ENCODE measurements around the gene GRIK4. TPM values are rescaled to one million over a fixed set of nuclear protein-coding genes. Genes with fewer than 3 reads are reported as not detected.

The GRIK4 gene
- total RNA-seq, 1 donor from 2014 or later: 0.36 TPM

DNA sequence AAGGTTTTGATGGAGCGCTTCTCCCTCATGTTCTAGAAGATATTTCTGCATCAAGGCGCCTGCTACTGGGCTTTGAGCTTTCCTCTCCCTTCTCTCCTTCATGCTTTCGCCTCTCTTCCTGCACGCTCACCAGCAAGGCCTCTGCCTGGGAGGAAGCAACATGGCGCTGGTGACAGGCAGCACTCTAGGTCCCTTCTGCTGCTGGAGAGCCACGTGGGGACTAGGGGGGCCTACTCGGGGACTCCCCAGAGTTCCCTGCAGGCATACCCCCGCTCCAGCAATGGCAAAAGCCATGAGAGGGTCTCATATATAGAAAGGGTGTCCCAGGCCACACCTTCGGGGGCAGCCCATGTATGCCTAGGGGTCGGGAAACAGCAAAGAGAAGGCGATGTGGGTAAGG lies 49.7 kb downstream of the GRIK4 start:
- no peak overlapping the region for H3K27ac ChIP-seq
- peaks cover 33% of the 10 kb centered on the region for H3F3A ChIP-seq (ENCODE audit: low read depth)
- Mint-ChIP-seq H3K9me3 (no peaks in the 10 kb centered on the region), H3K27ac (peak overlapping the region; percentile 78), H3K4me3 (no peak overlapping the region), H3K36me3 (no peaks in the 10 kb centered on the region), H3K4me1 (peaks cover 65% of the 10 kb centered on the region), H3K27me3 (ENCODE audit: insufficient read depth, low read depth) (peaks cover 26% of the 10 kb centered on the region)
- TF ChIP-seq EZH2 (IDR thresholded peaks at IDR 0.05) (no peak), EZH2phosphoT487 (IDR thresholded peaks at IDR 0.05) (no peak)
- TF ChIP-seq, protein P1, sequence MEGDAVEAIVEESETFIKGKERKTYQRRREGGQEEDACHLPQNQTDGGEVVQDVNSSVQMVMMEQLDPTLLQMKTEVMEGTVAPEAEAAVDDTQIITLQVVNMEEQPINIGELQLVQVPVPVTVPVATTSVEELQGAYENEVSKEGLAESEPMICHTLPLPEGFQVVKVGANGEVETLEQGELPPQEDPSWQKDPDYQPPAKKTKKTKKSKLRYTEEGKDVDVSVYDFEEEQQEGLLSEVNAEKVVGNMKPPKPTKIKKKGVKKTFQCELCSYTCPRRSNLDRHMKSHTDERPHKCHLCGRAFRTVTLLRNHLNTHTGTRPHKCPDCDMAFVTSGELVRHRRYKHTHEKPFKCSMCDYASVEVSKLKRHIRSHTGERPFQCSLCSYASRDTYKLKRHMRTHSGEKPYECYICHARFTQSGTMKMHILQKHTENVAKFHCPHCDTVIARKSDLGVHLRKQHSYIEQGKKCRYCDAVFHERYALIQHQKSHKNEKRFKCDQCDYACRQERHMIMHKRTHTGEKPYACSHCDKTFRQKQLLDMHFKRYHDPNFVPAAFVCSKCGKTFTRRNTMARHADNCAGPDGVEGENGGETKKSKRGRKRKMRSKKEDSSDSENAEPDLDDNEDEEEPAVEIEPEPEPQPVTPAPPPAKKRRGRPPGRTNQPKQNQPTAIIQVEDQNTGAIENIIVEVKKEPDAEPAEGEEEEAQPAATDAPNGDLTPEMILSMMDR (IDR thresholded peaks at IDR 0.05): no peak
- no peak overlapping the region for H2AFZ ChIP-seq (replicated peaks)
- H3K27me3 ChIP-seq: peaks cover 51% of the 10 kb centered on the region
- peaks cover 22% of the 10 kb centered on the region for H3K4me1 ChIP-seq
- H3K9ac ChIP-seq: no peak overlapping the region
- peaks cover 11% of the 10 kb centered on the region for H4K20me1 ChIP-seq (ENCODE audit: low read depth)
- no peak overlapping the region for H3K4me2 ChIP-seq
- DNase-seq (ENCODE audit: low spot score): no peak
- no peaks in the 10 kb centered on the region for H3K36me3 ChIP-seq
- no peaks in the 10 kb centered on the region for H3K9me3 ChIP-seq (ENCODE audit: low read depth)
- no peaks in the 10 kb centered on the region for H3K79me2 ChIP-seq (ENCODE audit: low read depth)
- no peak overlapping the region for H3K4me3 ChIP-seq

DNA sequence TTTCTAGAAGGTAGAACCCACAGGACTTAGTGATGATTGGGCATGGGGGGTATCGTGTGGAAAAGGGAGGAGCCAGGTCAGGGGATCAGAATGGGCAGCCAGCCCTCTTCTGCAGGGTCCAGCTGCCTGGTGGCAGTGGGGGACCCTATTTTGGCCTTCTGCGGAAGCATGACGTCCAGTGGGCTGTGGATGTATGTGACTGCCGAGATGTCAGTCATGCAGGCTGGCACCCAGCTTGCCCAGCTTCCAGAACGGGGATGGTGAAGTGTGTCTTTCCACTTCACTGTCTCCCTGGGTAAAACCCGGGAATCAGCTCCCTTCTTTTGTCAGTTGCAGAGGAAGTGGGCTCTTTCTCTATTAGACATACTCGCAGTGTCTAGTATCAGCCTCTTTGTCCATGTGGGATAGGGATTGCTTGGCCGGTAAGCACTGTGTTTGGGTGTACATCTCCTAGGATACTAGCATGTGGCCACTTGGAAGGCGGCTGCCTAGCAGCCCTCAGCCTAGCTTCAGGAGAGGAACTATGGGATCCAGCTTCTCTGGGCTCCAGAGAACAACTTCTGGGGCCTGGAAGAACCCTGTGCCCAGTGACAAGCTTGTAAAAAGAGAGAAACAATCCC lies 51.4 kb downstream of the GRIK4 start:
- peaks cover 22% of the 10 kb centered on the region for H3K4me1 ChIP-seq
- H3K9me3 ChIP-seq (ENCODE audit: low read depth): no peaks in the 10 kb centered on the region
- H3K27ac Mint-ChIP-seq: peak overlapping the region; percentile 81
- peak overlapping the region; percentile 73 for H3K4me3 Mint-ChIP-seq
- TF ChIP-seq EZH2 (IDR thresholded peaks at IDR 0.05) (no peak), EZH2phosphoT487 (IDR thresholded peaks at IDR 0.05) (no peak)
- TF ChIP-seq, protein P1 (IDR thresholded peaks at IDR 0.05): no peak
- no peaks in the 10 kb centered on the region for H3K36me3 Mint-ChIP-seq
- no peak overlapping the region for H3K4me2 ChIP-seq
- DNase-seq (ENCODE audit: low spot score): no peak
- H3K27me3 Mint-ChIP-seq (ENCODE audit: insufficient read depth, low read depth): peaks cover 11% of the 10 kb centered on the region
- peaks cover 58% of the 10 kb centered on the region for H3K27me3 ChIP-seq
- H2AFZ ChIP-seq (replicated peaks): no peak overlapping the region
- no peaks in the 10 kb centered on the region for H3K79me2 ChIP-seq (ENCODE audit: low read depth)
- peaks cover 59% of the 10 kb centered on the region for H3K4me1 Mint-ChIP-seq
- H4K20me1 ChIP-seq (ENCODE audit: low read depth): peaks cover 7% of the 10 kb centered on the region
- no peak overlapping the region for H3K4me3 ChIP-seq
- no peak overlapping the region for H3K27ac ChIP-seq
- H3K9ac ChIP-seq: no peak overlapping the region
- peaks cover 29% of the 10 kb centered on the region for H3F3A ChIP-seq (ENCODE audit: low read depth)
- H3K9me3 Mint-ChIP-seq: no peaks in the 10 kb centered on the region
- H3K36me3 ChIP-seq: no peaks in the 10 kb centered on the region

DNA sequence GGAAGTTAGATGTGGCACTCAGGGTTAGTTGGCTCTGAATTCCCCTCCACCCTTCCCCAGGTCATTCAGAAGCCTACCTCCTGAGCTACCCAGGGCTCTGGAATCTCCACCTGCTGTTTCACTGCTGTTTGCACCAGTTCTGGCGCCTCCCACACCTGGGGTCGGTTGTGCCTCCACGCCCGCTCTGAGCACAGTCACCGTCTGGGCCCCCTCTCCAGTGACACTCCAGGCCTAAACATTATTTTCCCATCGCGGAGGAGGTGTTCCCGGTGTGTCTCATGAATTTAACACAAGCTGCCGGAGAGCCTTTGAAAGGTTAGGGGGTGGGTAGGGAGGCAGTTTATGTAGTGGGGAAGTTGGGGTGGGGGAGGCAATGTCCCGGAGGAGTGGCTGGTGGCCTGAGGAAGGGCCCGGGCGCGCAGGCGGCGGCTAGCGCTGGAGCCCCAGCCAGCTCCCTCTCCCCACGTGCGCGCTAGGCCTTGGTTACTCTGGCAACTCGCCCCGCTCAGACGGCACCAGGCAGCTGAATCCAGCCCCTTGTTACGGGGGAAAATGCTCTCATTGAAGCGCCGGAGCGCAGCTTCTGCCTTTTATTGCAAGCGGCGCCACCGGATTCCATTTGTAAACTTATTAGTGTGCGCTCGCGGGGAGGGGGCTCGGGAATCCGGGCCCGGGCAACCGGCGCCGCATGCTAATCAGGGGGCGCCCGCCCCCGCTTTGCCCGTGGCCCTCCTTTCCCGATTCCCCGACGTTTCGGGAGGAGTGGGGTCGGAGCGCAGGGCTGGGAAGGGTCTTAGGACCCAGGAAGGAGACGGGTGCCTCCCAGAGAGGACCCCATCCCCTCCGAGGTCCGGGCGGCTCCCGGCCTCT lies 52.4 kb downstream of the GRIK4 start:
- H3K36me3 Mint-ChIP-seq: no peaks in the 10 kb centered on the region

More for the DNA sequence above, 52.4 kb downstream of the GRIK4 start:
- H3K9me3 Mint-ChIP-seq: no peaks in the 10 kb centered on the region
- TF ChIP-seq, protein P1 (IDR thresholded peaks at IDR 0.05): no peak
- TF ChIP-seq EZH2phosphoT487 (IDR thresholded peaks at IDR 0.05): peak; percentile 67
- peaks cover 56% of the 10 kb centered on the region for H3K4me1 Mint-ChIP-seq
- peak; percentile 88 for DNase-seq (ENCODE audit: low spot score)
- Histone ChIP-seq H3K4me3 (peak overlapping the region; percentile 56), H3K79me2 (ENCODE audit: low read depth) (no peaks in the 10 kb centered on the region), H3F3A (ENCODE audit: low read depth) (peaks cover 29% of the 10 kb centered on the region), H3K36me3 (no peaks in the 10 kb centered on the region), H3K4me1 (peaks cover 22% of the 10 kb centered on the region), H3K27ac (no peak overlapping the region), H3K9me3 (ENCODE audit: low read depth) (no peaks in the 10 kb centered on the region), H3K4me2 (peak overlapping the region; percentile 92), H3K9ac (no peak overlapping the region), H4K20me1 (ENCODE audit: low read depth) (peaks cover 7% of the 10 kb centered on the region), H3K27me3 (peaks cover 64% of the 10 kb centered on the region), H2AFZ (replicated peaks) (peak overlapping the region; percentile 60)
- H3K4me3 Mint-ChIP-seq: peak overlapping the region; percentile 71
- H3K27me3 Mint-ChIP-seq (ENCODE audit: insufficient read depth, low read depth): peaks cover 11% of the 10 kb centered on the region
- H3K27ac Mint-ChIP-seq: peak overlapping the region; percentile 92
